Gastrocnemius medialis (tissue), 4 donors: ENCODE data around the gene TWIST2. TPM values are rescaled to one million over a fixed set of nuclear protein-coding genes. Genes with fewer than 3 reads are reported as not detected.

Experiments used
- ATAC-seq, 2 donors: fragments of 150-250 bp; one replicate each; pipeline ENCODE4 v1.9.1; 2016
- DNase-seq, 2 donors: peaks; one replicate each; pipeline ENCODE4 v3.0.0-alpha.2; 2019
- H3K27ac ChIP-seq, 4 donors: fragments of 200-600 bp; sonication (generic); 1 replicate in 1 of 4; 2 replicates in 3 of 4; pipeline ENCODE4 v1.5.1; 2016 to 2018; ENCODE audit warnings: mild to moderate bottlenecking in 2 of 4, moderate library complexity in 1 of 4
- H3K27me3 ChIP-seq, 3 donors: fragments of 200-600 bp; sonication (generic) in 2 of 3; 1 replicate in 1 of 3; 2 replicates in 2 of 3; pipeline versions ENCODE4 v1.5.1 to v1.6.0; 2016 to 2019; ENCODE audit warnings: mild to moderate bottlenecking in 1 of 3, moderate library complexity in 1 of 3
- H3K36me3 ChIP-seq, 2 donors: fragments of 200-600 bp; sonication (generic) in 1 of 2; one replicate each; pipeline ENCODE4 v1.5.1; 2017 to 2018
- H3K4me1 ChIP-seq, 2 donors: fragments of 200-600 bp; sonication (generic) in 1 of 2; one replicate each; pipeline ENCODE4 v1.5.1; 2016 to 2017; ENCODE audit warnings: mild to moderate bottlenecking in 2 of 2
- H3K4me3 ChIP-seq, 4 donors: fragments of 200-600 bp; sonication (generic) in 3 of 4; 1 replicate in 1 of 4; 2 replicates in 3 of 4; pipeline ENCODE4 v1.5.1; 2016 to 2019; ENCODE audit warnings: mild to moderate bottlenecking in 2 of 4
- H3K9me3 ChIP-seq, 3 donors: fragments of 200-600 bp; sonication (generic) in 2 of 3; 1 replicate in 1 of 3; 2 replicates in 2 of 3; pipeline ENCODE4 v1.5.1; 2016 to 2019
- CTCF ChIP-seq, 5 experiments: fragments of 450-650 bp in 3 of 5; fragments of 200-600 bp in 2 of 5; sonication (generic) in 2 of 5; IDR thresholded peaks in 4 of 5; conservative IDR thresholded peaks in 1 of 5; 1 replicate in 4 of 5; 2 replicates in 1 of 5; pipeline ENCODE4 v1.5.1; 2016 to 2019; ENCODE audit warnings: antibody characterized with exemption in 5 of 5, mild to moderate bottlenecking in 3 of 5, moderate library complexity in 3 of 5
- POLR2A ChIP-seq, 2 donors: fragments of 450-650 bp; IDR thresholded peaks; one replicate each; pipeline ENCODE4 v1.6.1; 2017; ENCODE audit warnings: antibody characterized with exemption in 2 of 2, mild to moderate bottlenecking in 2 of 2, moderate library complexity in 2 of 2
- in situ Hi-C, 4 donors: fragments of 200-750 bp; cut with MboI; loops; one replicate each; pipeline versions ENCODE4 v1.15.0 to v1.8.0; 2017; ENCODE audit warnings: low sequenced_read_pairs in 4 of 4
- intact Hi-C: fragments of 100-400 bp; cut with DNase I; formaldehyde crosslinking; loops from one replicate; pipeline ENCODE4 v1.15.1; 2023; ENCODE audit warnings: low total_unique reads
- total RNA-seq, 4 donors: library from RNA; depleted of rRNA; stranded (reverse); fragments of >200 nt; gene quantifications; one replicate each; pipeline versions ENCODE4 v1.1.0 to v1.2.3, GENCODE V29; 2016

TWIST2 gene
- total RNA-seq, 4 donors from 2014 or later, result 1.9 to 9.3 (median 2.2) TPM

DNA sequence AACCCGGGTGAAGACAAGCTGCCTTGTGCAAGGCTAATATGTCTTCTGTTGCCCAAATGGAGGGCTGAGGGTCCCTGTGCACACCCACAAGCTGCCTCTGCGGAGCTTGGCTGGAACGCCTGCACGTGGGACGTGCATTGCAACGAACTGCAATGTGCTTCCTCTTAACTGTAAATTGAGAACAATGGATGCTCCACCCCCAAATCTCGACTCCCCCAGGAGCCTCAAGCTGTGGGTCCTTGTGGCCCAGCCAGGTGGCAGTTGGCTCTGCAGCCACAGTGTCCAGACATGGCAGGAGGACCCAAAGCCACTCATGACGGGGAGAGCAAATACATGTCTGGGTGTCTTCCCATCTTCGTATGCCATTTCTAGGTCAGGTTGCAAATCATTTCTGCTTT lies 90.1 kb downstream of the TWIST2 start:
- H3K4me1 ChIP-seq, result no peaks in the 10 kb centered on the region
- no peak for ATAC-seq
- no peak for TF ChIP-seq POLR2A (IDR thresholded peaks at IDR 0.05)
- no peak for TF ChIP-seq CTCF (IDR thresholded peaks at IDR 0.05 in 4 of 5, conservative IDR thresholded peaks at IDR 0.05 in 1 of 5)
- peaks cover 0 to 5% (median 2%) of the 10 kb centered on the region in 3 donors for H3K27me3 ChIP-seq
- H3K4me3 ChIP-seq, result no peak overlapping the region
- DNase-seq, result no peak
- peaks cover 0 to 6% (median 0%) of the 10 kb centered on the region in 3 donors for H3K9me3 ChIP-seq
- in situ Hi-C loops (no loop called here), intact Hi-C loops (no loop called here)
- peak overlapping the region in 1 of 4 donors; percentile 43 for H3K27ac ChIP-seq
- no peaks in the 10 kb centered on the region for H3K36me3 ChIP-seq

DNA sequence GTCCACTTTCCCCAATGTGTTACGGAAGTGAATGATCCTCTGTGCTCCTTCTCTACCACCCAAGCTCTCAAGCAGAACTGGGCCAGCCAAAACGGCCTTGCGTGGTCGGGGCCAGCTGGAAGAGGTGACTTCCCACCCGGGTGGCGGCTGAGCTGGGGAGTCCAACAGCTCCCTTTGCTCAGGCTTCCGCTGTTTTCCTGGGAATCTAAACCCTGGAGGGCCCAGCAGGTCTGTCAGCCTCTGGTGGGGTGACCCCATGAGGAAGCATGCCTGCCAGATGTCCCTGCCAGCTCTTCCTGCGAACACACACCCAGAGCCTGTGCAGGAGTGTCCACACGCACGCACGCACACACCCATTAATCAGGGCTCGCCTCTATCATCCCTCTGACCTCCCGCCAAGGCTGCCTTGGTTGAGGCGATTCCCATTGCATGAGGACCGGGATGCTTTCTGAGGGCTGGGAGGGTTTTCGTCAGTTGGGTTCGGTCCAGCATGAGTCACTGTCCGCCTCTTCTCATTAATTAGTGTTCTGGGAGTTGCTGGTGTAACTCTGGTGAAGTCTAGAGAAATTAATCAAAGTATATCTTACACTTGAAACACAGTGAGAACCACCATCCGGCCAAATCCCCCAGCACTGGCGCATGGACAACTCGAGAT lies 90.6 kb downstream of the TWIST2 start:
- Histone ChIP-seq H3K9me3 (peaks cover 0 to 6% (median 0%) of the 10 kb centered on the region in 3 donors), H3K4me3 (no peak overlapping the region), H3K27me3 (peaks cover 0 to 5% (median 2%) of the 10 kb centered on the region in 3 donors), H3K4me1 (no peaks in the 10 kb centered on the region), H3K27ac (peak overlapping the region in 1 of 4 donors; percentile 43), H3K36me3 (no peaks in the 10 kb centered on the region)
- intact Hi-C loops, result no loop called here
- ATAC-seq (peak; percentile 79 to 87), DNase-seq (peak; percentile 50 to 81)
- in situ Hi-C loops, result no loop called here
- TF ChIP-seq POLR2A (IDR thresholded peaks at IDR 0.05) (no peak), CTCF (IDR thresholded peaks at IDR 0.05 in 4 of 5, conservative IDR thresholded peaks at IDR 0.05 in 1 of 5) (no peak)

GRCh38 chr2:238939074-238939473 lies 91.2 kb downstream of the TWIST2 start:
- ATAC-seq (peak; percentile 33 to 68), DNase-seq (peak in 1 of 2 donors; percentile 51)
- in situ Hi-C loops (no loop called here), intact Hi-C loops (no loop called here)
- TF ChIP-seq POLR2A (IDR thresholded peaks at IDR 0.05) (no peak), CTCF (IDR thresholded peaks at IDR 0.05 in 4 of 5, conservative IDR thresholded peaks at IDR 0.05 in 1 of 5) (no peak)
- H3K4me3 ChIP-seq, result no peak overlapping the region
- no peaks in the 10 kb centered on the region for H3K4me1 ChIP-seq
- H3K27ac ChIP-seq, result peak overlapping the region in 3 of 4 donors; percentile 48 to 52 (median 49)
- H3K9me3 ChIP-seq, result peaks cover 0 to 4% (median 0%) of the 10 kb centered on the region in 3 donors
- H3K27me3 ChIP-seq, result peaks cover 0 to 5% (median 2%) of the 10 kb centered on the region in 3 donors
- no peaks in the 10 kb centered on the region for H3K36me3 ChIP-seq

GRCh38 chr2:238939521-238940403 lies 91.9 kb downstream of the TWIST2 start:
- DNase-seq, result no peak
- in situ Hi-C loops, result no loop called here
- intact Hi-C loops, result no loop called here

DNA sequence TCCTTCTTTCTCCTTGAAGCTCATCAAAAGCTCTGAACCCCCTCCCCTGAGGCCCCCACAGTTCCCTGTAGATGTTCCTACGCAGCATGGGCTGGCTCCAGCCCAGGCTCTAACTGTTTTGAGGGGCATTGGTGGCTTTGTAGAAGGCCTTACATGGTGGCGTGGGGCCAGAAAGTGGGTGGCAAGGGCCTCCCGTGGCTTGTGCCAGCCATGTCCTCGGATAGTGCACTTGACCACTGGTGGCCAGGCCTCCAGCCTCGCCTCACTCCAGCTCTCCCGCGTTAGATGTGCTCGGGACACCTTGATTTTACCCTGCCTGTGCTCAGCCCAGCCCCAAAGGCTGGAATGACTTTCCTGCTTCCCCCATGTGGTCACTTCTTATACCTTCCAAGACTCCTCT lies 92.9 kb downstream of the TWIST2 start:
- TF ChIP-seq POLR2A (IDR thresholded peaks at IDR 0.05), result no peak
- TF ChIP-seq CTCF (IDR thresholded peaks at IDR 0.05 in 4 of 5, conservative IDR thresholded peaks at IDR 0.05 in 1 of 5), result no peak
- no peaks in the 10 kb centered on the region for H3K4me1 ChIP-seq
- H3K27me3 ChIP-seq, result peaks cover 0 to 5% (median 2%) of the 10 kb centered on the region in 3 donors
- no peak overlapping the region for H3K27ac ChIP-seq
- H3K36me3 ChIP-seq, result no peaks in the 10 kb centered on the region
- no peak overlapping the region for H3K4me3 ChIP-seq
- DNase-seq (no peak), ATAC-seq (no peak)
- in situ Hi-C loops, result no loop called here
- no peaks in the 10 kb centered on the region for H3K9me3 ChIP-seq
- intact Hi-C loops, result no loop called here

More at GRCh38 chr2:238939521-238940403, 91.9 kb downstream of the TWIST2 start:
- Histone ChIP-seq H3K27ac (peak overlapping the region in 3 of 4 donors; percentile 48 to 52 (median 49)), H3K36me3 (no peaks in the 10 kb centered on the region), H3K27me3 (peaks cover 0 to 5% (median 2%) of the 10 kb centered on the region in 3 donors), H3K9me3 (peaks cover 0 to under 1% (median 0%) of the 10 kb centered on the region in 3 donors), H3K4me3 (no peak overlapping the region), H3K4me1 (no peaks in the 10 kb centered on the region)
- TF ChIP-seq POLR2A (IDR thresholded peaks at IDR 0.05), result no peak
- no peak for ATAC-seq
